Measurements from ENCODE around the gene BLOC1S5.

Gene BLOC1S5

DNA sequence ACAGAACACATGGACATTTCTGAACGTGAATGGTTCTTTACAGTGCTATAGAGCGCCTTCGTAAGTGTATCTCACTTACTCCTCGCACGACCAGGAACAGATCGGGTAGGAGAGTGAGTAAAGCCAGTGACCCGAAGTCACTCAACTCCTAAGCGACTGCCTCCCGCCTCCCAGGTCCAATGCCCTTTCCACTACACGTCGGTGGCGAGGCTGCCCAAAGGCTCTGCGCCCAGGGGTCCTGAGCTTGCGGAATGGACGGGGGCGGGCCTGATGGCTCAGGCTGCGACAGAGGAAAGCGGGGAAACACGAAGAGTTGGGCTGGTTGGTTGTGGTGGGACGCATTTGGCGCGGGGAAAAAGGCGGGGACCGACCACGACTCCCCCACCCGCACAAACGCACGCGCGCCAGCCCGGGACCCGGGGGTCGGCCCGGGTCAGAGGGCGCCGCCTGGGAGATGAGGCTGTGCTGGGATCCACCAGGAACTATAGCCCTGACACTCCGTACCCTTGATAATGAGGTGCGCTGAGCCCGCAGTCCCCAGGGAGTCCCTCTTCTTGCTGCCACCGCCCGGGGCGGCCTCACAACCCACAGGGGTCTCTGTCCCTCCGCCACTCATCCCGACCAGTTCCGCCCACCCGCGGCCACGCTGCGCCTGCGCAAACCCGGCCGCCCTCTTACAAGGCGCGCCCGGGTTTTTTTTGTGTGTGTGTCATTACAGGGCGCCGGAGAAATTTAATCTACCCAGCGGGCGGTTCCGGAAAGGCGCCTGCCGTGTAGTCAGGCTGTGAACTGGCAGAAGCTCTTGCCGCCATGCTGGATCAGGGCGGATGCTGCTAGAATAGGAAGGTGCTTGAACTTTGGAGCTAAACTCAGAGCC lies at the start of gene BLOC1S5:
BLOC1S5 (minus strand) TSS at position 629 of the 877 bp plus-strand sequence; CDS start at position 616, 13 bp downstream.
- FAIRE-seq: peak; percentile 79

GRCh38 chr6:8113131-8113654 lies 49.0 kb upstream of the BLOC1S5 start:
- FAIRE-seq: no peak

GRCh38 chr6:8110725-8111124 lies 46.5 kb upstream of the BLOC1S5 start:
- FAIRE-seq: no peak

DNA sequence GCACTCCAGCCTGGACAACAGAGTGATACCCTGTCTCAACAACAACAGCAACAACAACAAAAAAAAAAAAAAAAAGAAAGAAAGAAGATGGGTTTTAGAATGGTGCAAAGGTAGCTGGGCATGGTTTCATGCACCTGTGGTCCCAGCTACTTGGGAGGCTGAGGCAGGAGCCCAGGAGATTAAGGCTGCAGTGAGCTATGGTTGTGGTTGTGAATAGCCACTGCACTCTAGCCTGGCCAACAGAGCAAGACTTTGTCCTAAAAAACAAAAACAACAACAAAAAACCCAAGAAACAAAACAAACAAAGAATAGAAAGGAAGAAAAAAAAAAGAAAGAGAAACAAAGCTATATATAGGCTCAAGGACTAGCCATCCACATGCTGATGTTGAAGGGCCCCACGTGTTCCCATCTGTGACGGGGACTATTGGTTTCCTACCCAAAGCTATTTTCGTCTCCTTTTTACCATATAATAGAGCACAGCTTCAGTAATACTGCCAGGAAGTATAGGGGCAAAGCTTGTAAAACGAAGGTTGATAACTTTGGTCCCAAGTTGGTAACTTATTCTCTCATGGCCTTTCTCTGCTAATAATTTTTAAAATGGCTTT lies 46.0 kb upstream of the BLOC1S5 start:
- FAIRE-seq: no peak

DNA sequence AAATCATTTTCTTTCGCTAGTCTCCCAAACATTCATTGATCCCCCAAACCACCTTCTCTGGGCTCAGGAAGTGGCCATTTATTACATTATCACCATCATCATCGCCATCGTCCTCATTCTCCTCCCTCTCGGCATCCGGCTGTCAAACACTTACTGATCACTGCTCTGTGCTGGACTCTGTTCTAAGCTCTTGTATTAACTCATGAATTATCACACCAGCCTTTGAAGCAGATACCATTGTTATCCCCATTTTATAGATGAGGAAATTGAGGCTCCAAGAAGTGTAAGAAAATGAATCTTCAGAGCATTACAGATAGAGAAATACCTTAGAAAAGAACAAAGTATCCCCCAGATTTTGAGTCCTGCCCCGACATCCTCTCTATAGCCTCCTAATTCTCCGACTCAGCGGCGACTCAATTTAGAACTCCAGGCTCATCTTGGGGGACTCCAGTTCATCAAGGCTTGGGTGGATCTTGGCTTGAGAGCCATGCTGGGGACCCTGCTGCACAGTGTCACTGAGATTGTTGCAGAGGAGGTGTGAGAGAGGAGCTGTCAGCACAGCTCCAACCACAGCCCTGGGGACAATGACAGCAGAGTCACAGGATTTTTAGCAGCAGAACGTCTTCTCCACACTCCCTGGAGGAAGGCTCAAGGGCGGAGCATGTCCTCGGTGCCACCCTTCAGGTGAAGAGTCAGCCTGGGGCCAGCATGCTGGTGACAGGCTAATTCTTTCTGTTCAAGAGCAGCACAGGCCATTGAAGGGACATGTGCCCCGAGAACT lies 44.8 kb upstream of the BLOC1S5 start:
- no peak for FAIRE-seq

DNA sequence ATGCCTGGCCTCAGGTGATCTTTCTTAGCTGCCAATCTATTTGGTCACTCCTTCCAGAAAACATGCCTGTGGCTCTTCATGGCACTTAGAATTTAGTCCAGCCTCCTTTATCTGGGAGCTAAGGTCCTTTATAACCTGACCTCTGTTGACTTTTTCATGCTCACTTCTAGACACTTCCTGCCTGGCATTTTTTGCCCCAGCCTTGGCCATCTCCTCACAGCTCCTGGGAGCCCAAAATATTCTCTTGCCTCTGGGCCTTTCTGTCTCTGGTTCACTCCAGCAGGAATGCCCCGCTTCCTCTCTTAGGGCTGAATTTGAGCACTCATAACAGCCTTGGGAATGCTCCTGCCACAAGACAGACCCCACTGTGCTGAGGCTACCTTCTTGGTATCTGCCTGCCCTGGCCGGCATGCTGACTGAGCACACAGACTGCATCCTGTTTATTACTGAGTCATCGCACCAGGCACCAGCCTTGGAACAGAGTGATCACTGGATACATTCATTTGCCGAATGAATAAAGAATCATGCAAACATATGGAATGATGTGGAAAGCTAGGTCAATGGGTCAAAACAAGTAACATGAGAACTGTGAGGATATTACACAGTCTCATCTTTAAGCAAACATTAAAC lies 44.0 kb upstream of the BLOC1S5 start:
- FAIRE-seq: no peak

DNA sequence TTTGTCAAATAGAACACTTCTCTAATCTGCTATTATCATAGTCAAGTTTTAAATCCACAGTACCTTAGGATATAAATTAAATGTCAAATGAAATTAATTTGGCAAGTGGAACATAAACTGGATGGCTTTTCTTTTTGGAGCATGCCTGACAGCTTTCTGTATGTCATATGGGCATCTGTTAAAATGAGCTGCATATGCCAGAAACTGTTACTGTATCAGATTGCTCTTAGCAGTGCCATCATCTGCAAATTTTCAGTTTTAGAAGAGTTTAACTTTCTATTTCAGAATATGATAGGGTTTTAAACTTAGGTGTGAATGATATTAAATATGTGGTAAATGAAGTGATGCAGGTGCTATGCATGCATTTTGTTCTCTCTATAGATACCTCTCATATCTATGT lies 41.6 kb upstream of the BLOC1S5 start:
- no peak for FAIRE-seq

GRCh38 chr6:8103726-8104125 lies 39.5 kb upstream of the BLOC1S5 start:
- FAIRE-seq: no peak

DNA sequence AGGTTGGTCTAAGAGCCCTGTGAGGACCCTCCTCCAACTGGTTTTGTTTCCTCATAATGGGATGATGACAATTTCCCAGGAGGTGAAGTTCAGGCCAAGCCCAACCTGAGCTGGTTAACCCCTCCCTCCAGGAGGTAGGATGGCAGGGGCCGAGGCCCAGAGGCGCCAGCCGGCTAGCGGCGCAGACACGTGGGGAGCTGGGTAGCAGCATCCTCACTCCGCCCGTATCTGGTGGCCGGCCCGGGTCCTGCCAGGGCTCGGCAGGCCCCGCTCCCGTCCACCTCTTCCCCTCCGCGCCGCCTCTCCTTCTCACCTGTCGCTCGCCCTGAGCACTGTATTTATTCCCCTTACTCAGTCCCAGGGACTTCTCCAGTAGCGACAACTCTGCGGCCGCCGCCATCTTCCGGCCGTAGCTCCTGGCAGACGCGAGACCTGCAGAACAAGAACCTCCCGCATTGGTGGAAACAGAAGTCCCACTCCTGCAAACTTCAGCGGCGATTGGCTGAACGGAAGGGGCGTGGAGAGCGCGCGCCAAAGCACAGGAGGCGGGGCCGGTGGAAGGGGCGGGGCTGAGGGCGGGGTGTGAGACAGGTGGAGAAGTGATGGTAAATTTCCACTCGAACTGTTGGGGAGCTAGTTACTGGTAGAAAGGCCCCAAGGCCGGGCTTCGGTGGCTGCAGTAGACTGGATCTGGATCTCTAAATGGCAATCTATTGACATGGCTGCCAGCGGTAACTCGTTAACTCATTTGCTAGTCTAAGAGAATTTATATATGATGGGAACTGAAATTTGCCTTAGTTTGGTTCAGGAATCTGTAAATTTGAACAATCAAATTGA lies 38.2 kb upstream of the BLOC1S5 start, which contains the start of gene EEF1E1:
EEF1E1 (minus strand) TSS at position 427 of the 837 bp plus-strand sequence; CDS start at position 400, 27 bp downstream.
- peak; percentile 25 for FAIRE-seq

GRCh38 chr6:8100159-8100854 lies 36.1 kb upstream of the BLOC1S5 start:
- no peak for FAIRE-seq

DNA sequence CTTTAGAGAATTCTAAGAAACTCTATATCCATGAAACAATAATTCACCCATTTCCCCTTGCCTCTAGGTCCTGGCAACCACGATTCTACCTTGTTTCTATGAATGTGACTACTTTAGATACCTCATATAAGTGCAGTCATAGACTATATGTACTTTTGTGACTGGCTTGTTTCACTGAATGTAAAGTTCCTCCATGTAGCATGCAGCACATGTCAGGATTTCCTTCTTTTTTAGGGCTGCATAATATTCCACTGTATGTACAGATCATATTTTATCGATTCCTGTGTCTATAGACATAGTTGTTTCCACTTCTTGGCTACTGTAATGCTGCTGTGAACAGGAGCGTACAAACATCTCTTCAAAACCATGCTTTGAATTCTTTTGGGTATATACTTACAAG lies 26.5 kb upstream of the BLOC1S5 start:
- FAIRE-seq: no peak

GRCh38 chr6:8088886-8089285 lies 24.7 kb upstream of the BLOC1S5 start:
- FAIRE-seq: no peak

DNA sequence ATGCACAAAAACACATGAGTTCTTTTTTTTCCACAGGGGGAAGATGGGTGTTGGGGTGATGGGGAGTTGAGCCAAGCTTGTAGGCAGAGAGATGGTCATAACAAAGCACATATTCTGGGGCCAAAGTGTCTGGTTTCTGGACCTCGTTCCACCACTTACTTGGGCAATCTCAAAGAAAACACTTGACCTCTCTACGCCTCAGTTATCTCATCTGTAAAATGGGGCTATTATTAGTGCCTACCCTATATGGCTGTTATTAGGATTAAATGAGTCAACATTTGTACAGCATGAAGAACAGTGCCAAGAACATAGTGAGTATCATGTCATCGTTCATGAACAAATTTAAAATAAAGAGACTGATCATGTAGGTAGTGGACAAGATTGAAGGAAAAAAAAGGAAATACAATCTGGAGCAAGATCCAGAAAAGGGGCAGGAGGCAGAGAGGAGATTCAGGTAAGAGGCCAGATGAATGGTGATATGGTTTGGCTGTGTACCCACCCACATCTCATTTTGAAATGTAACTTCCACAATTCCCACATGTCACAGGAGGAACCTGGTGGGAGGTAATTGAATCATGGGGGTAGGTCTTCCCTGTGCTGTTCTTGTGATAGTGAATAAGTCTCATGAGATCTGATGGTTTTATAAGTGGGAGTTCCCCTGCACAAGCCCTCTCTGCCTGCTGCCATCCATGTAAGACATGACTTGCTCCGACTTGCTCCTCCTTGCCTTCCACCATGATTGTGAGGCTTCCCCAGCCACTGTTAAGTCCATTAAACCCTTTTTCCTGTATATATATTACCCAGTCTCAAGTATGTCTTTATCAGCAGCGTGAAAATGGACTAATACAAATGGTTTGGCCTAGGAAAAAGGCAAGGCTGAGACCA lies 23.9 kb upstream of the BLOC1S5 start:
- FAIRE-seq: no peak

GRCh38 chr6:8086755-8087306 lies 22.6 kb upstream of the BLOC1S5 start:
- FAIRE-seq: no peak

GRCh38 chr6:8085053-8085511 lies 20.9 kb upstream of the BLOC1S5 start:
- no peak for FAIRE-seq

GRCh38 chr6:8084586-8084985 lies 20.4 kb upstream of the BLOC1S5 start:
- FAIRE-seq: no peak

- no peak for FAIRE-seq
These were observed 19.0 kb upstream of the BLOC1S5 start for GRCh38 chr6:8082954-8083858.

- no peak for FAIRE-seq
These were observed 18.4 kb upstream of the BLOC1S5 start for GRCh38 chr6:8082572-8082953.
